OCI-M1 (cell line): ENCODE data around the gene MICAL3.
"Not testable (repeated sequence)": the region's sequence is repeated elsewhere in the genome, so short reads cannot be mapped to it uniquely, and the experiment has no call there.

ENCODE experiments used
- DNase-seq: peaks from one replicate; lab custom pipeline; 2025; lab: John Stamatoyannopoulos, UW

Gene MICAL3

DNA sequence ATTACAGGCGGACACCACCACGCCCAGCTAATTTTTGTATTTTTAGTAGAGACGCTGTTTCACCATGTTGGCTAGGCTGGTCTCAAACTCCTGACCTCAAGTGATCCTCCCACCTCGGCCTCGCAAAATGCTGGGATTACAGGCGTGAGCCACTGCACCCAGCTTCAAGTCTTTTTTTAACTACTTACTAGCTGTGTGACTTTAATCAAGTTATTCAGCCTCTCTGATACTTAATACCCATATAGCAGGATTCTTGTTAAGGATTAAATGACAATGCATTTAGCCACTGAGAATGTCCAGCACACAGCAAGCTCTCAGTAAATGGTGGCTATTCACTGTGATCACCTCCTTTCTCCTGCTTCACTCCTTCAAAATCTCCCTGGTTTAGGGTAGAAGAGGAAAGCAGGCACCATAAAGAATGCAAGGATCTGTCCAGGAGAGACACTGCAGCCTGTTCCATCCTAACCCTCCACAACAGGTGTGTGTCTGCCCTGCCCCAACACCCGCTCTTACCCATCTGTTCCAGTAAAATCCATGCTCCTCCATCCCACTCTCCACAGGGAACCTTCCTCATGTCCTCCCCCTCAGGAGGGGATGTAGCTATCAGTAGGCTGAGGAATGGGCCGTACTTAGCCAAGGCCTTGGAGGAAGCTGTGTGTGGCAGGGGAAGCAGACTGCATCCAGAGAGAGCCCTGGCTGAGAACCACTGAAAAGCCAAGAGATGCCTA, 69.3 kb downstream of the MICAL3 start:
- no peak for DNase-seq

DNA sequence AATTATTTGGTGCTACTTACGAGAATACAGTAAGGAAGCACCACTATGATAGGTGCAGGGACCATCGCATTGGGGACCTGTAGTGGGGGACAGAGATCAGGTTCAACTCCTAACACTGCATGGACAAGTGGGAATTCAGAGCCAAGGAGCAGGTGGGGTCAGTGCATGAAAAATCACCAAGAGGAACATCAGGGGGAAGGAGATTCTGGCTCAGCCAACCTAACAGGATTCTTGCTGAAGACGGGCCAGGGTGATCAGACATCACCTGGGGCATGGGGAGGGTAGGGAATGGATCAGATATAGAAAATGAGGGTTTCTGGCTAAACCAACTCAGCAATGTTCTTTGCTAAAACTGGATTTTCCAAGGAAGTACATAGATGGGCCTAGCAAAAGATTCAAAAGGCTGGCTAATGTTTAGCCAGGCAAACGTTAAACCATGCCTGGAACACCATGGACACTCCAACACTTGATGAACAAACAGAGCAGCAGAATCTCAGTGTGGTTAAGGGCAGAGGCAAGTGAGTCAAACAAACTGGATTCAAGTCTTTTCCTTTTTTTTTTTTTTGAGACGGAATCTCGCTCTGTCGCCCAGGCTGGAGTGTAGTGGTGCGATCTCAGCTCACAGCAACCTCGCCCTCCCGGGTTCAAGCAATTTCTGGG, 70.0 kb downstream of the MICAL3 start:
- no peak for DNase-seq

DNA sequence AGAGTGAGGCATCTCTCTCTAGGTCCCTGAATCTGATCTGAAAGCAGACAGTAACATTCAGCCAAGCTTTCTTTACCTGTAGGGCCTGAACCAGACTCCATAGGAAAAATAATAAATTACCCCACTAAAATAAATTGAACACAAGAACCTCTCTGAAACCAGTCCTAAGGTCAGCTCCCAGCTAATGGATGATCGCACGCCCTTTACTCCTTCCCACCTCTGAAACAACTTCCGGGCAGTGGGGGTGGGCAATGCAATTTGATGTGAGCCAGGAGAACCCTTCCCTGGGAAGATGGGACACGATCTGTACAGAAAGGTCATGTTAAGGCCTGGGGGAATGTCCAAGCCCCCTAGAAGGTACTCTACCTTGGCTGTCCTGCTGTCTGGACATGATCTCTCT, 71.2 kb downstream of the MICAL3 start:
- no peak for DNase-seq

DNA sequence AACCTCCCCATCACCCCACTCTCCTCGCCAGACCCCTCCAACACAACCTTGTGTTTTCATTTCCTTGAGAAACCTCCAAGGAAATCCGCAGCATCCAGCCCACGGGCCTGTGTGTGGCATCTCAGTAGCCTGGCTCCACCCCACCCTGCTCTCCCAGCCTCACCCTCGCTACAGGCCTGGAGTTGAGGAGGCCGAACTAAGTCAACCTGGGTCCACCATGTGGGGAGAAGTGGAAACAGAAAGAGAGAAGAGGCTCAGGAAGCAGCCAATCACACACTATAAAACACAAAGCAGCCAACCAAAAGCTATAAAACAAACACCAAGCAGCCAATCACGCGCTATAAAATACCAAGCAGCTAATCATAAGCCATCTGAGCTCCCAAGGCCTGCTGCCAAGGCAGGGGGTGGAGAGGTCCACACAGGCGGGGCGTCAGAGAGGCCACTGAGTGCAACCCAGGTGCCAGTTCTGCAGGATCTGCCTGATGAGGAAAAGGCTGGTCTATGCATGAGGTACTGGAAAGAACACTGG, 72.0 kb downstream of the MICAL3 start:
- no peak for DNase-seq

DNA sequence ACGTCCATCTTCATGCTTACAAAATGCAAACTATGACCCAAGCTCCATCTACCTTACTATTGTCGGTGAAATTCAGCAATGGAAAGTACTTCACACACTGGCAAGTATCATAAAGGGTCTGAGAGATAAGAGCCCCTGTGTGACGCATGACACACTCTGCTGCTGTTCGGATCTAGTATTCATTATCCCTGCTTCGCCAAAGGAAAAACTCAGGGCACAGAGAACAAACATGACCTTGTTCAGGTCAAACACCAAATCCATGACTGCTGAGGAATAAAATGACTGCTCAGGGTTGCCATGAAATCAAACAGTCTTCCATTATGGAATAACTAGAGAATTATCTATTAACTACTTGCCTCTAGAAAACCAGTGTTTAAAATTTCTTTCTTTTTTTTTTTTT, 73.0 kb downstream of the MICAL3 start:
- no peak for DNase-seq

DNA sequence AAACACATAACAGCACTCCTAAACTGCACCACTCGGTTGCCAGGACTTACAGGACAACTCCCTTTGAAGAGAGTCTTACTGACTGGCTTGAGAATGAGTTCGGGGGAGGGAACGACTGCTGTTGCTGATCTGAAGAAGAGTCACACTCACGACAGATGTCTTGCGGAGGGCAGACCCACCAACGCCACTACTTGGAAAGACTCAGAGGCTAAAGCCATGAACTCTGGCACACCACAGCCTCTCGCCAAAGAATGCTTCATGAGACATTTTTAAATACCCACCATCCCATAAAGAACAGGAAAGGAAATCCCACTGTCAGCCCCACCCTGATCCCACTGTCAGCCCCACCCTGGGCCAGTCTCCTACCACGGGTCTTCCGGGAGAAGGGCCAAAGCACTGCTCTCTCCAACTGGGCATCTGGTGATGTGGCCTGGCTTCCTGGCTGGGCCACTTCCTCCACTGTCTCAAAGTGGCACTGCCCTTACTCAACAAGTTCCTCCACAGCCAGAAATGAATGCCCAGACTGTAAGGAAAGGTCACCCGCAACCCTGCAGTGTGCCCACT, 73.6 kb downstream of the MICAL3 start:
- DNase-seq: no peak

DNA sequence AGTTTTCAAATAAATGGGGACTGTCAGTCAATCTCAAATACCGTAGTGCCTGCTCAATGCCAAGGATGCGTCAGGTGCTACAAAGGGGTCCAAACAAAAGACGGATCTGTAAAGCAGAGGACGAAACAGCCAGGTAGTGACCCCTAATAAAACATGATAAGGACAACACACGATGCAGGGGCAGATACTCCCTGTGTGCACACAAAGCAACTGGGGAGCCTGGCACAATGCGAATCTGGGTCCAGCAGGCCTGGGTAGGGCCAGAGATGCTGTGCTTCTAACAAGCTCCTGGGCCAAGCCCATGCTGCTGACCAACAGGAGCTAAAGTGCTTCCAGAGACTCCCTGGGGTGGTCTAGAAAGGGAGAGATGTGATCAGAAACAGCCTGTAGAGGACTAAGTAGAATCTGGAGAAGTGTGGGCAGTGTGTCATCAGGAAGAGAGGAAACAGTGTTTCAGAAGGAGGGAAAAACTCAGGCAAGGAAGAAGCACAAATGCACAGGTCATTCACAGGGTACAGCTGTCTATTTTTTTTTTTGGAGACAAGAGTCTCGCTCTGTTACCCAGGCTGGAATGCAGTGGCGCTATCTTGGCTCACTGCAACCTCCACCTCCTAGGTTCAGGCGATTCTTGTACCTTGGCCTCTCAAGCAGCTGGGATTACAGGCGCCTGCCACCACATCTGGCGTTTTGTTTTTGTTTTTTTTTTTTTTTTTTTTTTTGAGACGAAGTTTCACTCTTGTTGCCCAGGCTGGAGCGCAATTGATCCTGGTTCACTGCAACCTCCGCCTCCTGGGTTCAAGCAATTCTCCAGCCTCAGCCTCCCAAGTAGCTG, 74.5 kb downstream of the MICAL3 start:
- no peak for DNase-seq

DNA sequence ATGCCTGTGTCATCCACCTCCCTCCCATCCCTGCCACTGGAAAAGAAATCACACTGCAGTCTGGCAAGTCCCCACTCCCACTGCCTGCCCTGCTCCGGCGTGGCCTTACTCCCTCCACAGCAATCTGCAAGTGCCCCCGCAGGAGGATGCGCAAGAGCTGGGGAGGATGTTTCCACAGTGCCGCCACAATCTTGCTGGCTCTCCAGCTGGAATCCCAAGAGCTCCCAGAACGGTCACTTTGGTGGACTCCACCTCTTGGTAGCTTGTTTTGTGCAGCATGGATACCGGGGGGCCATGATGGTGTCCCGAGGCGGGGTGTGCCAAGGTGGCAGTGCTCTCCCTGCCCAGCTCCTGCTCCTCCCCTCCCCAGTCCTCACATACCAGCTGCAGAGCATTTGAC, 76.3 kb downstream of the MICAL3 start:
- no peak for DNase-seq

DNA sequence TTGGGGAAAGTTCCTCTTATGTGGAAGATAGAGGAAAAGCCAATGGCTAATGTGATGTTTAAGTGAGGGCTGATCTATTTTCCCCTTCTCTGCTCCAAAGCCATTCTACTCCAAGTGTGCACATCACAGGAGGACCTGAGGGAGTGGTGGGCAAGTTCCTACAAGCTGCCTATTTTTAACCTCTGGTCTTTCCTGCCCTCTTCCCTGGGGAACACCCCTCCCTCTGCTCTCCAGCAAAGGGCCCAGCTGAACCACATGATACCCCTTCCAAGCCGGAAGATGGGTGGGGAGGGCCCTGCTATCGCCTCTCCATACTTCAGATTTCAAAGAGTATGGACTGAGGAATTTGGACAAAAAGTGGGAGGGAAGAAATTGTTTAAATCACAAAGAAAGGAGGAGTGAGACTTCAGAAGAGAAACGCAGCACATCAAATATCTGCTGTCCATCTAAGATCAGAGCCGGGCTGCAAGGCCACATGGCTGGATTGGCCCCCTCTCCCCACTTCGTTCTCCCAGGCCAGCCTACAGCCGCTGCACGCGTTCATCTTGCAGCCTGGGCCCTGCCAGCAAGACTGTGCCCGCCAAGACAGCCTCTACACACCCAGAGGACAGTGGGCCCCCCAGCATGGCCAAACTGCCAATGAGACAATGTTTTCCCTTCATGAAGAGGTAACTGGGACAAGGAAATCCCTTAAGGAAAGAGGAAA, 77.5 kb downstream of the MICAL3 start:
- no peak for DNase-seq

DNA sequence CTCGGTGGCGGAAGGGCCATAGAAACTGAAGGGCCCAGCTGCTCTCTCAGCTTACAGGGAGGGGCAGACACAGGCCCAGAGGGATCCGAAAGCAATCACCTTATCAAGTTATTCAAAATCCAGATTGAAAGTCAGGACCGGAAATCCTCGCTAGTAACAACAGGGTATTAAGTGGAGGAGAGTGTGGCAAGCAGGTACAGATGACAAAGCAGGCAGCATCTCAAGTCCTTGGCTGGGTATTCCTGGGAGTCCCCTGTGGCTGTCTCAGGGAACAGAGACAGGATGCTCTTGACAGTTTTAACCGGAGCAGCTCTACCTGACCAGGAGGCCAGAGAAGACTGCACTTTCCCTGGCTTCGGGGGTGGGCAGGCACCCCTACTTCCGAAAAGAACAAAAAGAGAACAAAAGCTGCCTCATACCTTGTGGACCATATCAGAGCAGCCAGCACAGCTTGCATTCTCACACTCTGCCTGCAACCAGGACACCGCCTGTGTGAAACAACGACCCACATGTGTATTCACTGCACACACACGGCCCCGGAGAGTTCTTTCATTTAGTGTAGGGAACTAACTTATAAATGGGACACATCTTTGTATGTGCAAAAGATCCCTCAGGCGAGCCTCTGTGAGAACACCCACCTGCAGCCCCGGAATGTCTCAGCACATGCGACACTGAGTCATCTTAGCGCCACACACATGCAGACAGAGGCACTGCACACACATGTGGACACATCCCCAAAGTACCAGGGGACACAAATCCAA, 78.3 kb downstream of the MICAL3 start:
- no peak for DNase-seq

DNA sequence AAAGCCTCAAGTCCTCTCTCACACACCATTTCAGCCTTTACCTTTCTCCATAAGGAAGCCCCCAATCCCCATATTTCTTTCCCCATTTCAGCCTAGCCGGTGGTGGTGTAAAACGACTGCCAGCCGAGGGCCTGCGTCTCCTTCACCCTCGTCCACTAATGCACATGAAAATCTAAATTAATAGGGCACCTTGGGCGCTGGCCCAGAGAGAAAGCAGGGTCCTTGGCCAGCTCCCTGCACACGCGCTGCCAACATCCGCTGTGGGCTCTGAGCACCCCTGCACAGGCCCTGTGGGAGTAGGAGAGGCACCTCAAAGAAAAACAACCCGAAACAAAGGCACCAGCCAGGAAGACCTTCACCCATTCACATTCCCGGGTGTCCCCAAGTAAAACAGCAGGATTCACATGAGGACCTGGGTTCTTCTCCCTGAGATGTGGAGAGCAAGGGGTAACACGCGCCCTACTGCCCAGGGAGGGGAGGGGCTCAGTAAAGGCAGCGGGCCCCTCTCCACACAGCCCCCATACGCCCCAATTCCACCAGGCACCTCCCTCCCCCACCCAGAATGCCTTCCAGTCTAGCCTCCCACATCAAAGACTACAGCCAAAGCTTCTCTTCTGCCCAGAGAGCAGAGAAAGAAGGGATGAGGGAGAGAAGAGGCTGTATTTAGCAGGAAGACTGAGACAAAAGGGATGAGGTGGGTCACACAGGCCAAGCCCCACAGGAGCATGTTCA, 79.0 kb downstream of the MICAL3 start:
- no peak for DNase-seq

DNA sequence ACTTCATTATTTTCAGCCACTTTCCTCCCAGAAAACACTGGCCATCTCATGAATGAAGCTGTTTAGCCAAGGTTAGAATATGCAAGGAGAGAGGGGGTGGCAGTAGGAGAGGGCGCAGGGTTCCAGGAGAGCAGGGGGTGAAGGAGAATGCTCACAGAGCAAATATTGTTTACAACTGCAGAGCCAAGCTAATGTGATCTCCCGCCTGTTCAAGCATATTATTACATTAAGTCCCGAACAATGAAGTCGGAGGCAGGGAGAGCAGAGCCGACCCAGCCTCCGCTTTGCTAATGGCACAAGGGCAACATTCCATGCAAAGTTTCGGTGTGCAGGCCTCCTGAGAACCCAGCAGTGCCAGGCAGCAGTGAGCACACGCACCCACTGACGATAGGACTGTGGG, 80.1 kb downstream of the MICAL3 start:
- DNase-seq: no peak

DNA sequence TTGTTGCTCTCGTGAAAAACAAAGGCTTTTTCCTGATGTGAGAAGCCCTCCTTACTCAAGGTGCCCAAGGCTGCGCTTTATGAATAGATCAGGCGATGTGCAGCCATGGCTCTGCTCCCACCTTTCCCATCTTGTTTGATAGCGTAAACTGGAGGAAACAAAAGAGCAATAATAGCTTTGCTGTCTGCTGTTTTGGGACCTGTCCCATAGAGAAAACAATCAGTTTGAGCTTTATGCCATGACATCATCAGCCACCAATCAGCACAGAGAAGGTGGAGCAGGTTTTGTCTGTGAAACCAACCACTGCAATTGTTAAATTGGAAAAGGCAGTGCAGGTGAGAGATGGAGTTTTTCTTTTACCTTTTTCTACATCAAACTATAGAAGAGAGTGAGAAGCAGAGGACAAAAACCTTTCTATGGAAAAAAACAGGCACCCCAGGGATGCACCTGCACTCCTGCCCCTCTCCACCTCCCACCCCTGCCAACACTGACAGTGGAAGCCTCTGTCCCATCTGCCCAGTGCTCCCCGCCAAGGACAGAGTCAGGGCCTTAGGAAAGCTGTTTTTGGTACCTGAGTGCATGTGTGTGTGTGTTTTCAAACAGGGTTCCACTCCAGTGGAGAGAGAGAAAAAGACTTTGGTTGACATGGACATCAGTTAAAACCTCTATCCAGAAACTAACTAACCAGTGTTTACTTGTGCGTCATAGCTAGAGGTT, 80.7 kb downstream of the MICAL3 start:
- DNase-seq: no peak

DNA sequence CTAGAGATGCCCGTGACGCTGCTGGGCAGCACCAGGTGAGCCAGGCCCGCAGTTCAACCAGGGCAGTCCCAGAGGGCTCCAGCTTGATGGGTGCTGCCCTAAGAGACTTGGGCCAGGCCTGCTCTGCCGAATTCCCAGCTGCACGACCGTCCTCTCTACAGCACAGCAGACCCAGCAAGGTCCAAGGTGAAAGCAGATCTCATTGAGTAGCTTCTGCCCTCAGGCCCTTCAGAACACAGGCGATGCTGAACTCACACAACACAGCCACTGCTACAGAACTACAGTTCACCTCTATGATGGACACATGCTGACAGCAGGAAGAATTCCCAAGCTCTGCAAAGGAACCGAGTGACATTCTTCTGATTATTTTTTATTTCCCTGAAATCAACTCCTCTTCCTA, 81.6 kb downstream of the MICAL3 start:
- no peak for DNase-seq

DNA sequence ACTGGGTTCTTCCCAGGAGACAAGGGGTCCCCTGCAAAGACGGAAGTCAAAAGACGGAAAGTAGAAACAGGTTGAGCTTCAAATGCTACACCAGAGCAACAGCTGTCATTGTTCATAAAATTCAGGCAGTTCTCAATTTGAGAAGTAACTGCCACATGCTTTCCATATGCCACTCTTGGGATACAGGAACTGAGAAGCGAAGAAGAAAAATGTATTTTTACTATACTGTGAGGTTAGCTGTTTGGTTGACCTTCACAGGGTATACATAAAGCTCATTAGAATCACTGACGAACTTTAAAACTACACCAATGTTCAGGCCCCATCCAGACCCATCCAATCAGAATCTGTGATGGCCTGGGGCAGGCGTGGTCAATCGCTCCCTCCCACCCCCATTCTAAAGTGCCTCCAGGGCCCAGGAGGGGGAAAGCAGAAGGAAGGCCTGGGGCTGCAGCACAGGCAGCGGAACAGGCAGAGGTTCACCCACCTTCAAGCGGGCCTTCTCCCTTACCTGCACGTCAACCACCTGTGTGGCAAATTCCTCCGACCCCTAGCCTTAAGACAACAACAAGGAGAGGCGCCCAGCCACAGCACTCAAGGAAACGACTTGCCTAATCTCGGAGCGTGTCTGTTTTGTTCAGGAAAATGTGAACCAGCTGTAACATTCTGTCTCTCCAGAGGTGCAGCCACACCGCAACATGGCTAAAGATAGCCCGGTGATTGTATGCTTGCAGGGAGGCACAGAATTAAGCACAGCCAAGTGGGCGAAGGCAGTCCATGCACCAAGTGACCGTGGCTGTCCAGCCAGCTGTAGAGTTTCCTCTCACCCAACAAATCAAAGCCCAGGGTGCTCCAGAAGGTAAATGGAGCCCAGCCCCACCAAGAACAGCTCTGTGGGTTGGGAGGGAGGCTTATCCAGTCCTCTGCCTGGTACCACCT, 82.6 kb downstream of the MICAL3 start:
- DNase-seq: no peak

DNA sequence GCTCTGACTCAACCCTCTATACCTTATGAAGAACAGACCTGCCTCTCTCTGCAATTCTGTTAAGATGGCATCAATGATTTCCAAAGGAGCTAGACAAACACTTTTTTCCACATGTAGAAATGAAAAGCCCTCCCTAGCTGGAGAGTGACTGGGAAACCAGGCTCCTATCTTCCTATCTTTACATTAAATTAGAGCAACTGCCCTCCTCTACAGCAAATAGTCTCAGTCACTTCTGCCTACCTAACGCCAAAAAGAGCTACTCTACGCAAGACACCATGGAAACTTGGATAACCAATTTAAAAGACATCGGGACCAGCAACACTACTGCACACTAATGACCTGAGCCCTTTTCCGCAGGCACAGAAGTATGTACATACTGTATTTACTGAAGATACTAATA, 84.8 kb downstream of the MICAL3 start:
- DNase-seq: no peak

DNA sequence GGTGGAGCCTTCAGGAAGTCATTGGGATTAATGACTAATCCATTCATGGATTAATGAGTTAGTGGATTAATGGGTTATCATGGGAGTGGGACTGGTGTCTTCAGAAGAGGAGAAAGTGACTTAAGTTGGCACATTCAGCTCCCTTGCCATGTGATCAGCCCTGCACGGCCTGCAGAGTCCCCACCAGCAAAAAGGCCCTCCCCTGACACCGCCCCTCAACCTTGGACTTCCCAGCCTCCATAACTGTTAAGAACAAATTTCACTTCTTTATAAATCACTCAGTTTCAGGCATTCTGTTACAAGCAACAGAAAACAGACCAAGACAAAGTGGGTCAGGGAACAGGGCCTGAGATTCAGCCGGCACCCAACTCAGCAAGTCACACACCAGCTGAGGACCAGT, 85.3 kb downstream of the MICAL3 start:
- no peak for DNase-seq

DNA sequence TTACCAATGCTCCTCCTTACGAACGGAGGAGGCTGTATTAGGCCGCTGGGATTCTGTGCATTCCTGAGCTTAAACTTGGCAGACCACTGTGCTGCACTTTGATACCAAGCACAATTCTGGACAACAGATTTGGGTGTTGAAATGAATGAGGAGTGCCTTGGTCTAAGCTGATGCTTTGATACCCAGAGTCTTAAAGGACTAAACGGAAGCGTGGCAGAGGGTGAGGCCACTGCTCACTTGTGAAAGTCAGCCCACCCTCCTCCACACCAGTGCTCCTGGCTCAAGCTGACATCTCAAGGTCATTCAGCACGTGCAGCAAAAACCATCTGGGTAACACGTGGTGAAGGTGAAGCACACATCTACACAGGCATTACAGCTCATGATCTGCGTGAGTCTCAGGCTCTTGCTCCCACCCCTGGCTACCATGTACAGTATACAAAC, 85.9 kb downstream of the MICAL3 start:
- DNase-seq: no peak

DNA sequence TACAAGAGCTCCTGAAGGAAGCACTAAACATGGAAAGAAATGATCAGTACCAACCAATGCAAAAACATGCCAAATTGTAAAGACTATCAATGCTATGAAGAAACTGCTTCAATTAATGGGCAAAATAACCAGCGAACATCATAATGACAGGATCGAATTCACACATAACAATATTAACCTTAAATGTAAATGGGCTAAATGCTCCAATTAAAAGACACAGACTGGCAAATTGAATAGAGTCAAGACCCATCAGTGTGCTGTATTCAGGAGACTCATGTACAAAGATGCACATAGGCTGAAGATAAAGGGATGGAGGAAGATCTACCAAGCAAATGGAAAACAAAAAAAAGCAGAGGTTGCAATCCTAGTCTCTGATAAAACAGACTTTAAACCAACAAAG, 91.9 kb downstream of the MICAL3 start:
- not testable (repeated sequence) for DNase-seq
